GM23338 (cell line): Measurements from ENCODE around the gene ENC1. TPM values are rescaled to one million over a fixed set of nuclear protein-coding genes. Genes with fewer than 3 reads are reported as not detected.
A peak's percentile ranks its signal among the peaks of the same experiment; 100 is the strongest.

Source experiments
- ATAC-seq: fragments of 200-7000 bp; cut with Tn5 transposase; 3 replicates; pipeline ENCODE4 v1.9.1; 2020
- DNase-seq: peaks from one replicate; pipeline ENCODE4 v3.0.0-alpha.2; 2015; ENCODE audit warnings: low spot score
- H2AFZ ChIP-seq: fragments of 200-600 bp; sonication (generic); 2 replicates; pipeline ENCODE4 v1.8.0; 2016; ENCODE audit warnings: antibody characterized with exemption, mild to moderate bottlenecking, moderate library complexity
- H3F3A ChIP-seq: fragments of 200-600 bp; sonication (generic); replicated peaks from 2 replicates; pipeline ENCODE4 v1.8.0; 2017; ENCODE audit warnings: antibody characterized with exemption, mixed run types, low read depth
- H3K27ac ChIP-seq: fragments of 200-600 bp; sonication (generic); 2 replicates; pipeline ENCODE4 v1.6.1; 2016; ENCODE audit warnings: low read depth
- H3K27me3 ChIP-seq: fragments of 200-600 bp; sonication (generic); 2 replicates; pipeline ENCODE4 v1.8.0; 2016; ENCODE audit warnings: mild to moderate bottlenecking, mixed run types, moderate library complexity; ENCODE audit not compliant: insufficient read depth
- H3K36me3 ChIP-seq: fragments of 200-600 bp; sonication (generic); 2 replicates; pipeline ENCODE4 v1.8.0; 2016; ENCODE audit warnings: mild to moderate bottlenecking; ENCODE audit not compliant: insufficient read depth
- H3K4me1 ChIP-seq: fragments of 200-600 bp; sonication (generic); 2 replicates; pipeline ENCODE4 v1.8.0; 2016; ENCODE audit warnings: mild to moderate bottlenecking, moderate library complexity; ENCODE audit not compliant: insufficient read depth
- H3K4me2 ChIP-seq: fragments of 200-600 bp; sonication (generic); 2 replicates; pipeline ENCODE4 v1.7.1; 2017; ENCODE audit warnings: mixed run types
- H3K4me3 ChIP-seq: fragments of 200-600 bp; sonication (generic); 2 replicates; pipeline ENCODE4 v1.6.1; 2016; ENCODE audit warnings: mixed run types
- H3K79me2 ChIP-seq: fragments of 200-600 bp; sonication (generic); replicated peaks from 2 replicates; pipeline ENCODE4 v1.8.0; 2017; ENCODE audit warnings: mild to moderate bottlenecking; ENCODE audit not compliant: insufficient read depth
- H3K9me2 ChIP-seq: fragments of 200-600 bp; sonication (generic); 2 replicates; pipeline ENCODE4 v1.8.0; 2017; ENCODE audit not compliant: insufficient read depth
- H4K20me1 ChIP-seq: fragments of 200-600 bp; sonication (generic); replicated peaks from 2 replicates; pipeline ENCODE4 v1.8.0; 2017; ENCODE audit warnings: mild to moderate bottlenecking; ENCODE audit not compliant: insufficient read depth
- H3K27ac Mint-ChIP-seq: 2 replicates; pipeline ENCODE4 v1.8.0; 2020; ENCODE audit warnings: inconsistent platforms, mild to moderate bottlenecking, moderate library complexity, mixed read lengths
- H3K27me3 Mint-ChIP-seq: 3 replicates; pipeline ENCODE4 v1.8.0; 2022; ENCODE audit warnings: low read depth, mild to moderate bottlenecking, moderate library complexity, mixed read lengths, inconsistent platforms; ENCODE audit not compliant: insufficient read depth, poor library complexity
- H3K36me3 Mint-ChIP-seq: 3 replicates; pipeline ENCODE4 v1.8.0; 2021; ENCODE audit warnings: low read depth, mild to moderate bottlenecking, inconsistent platforms, moderate library complexity, mixed read lengths
- H3K4me1 Mint-ChIP-seq: 3 replicates; pipeline ENCODE4 v1.8.0; 2020; ENCODE audit warnings: mild to moderate bottlenecking, inconsistent platforms, mixed read lengths
- H3K4me3 Mint-ChIP-seq: 3 replicates; pipeline ENCODE4 v1.8.0; 2021; ENCODE audit warnings: moderate library complexity, mild to moderate bottlenecking, inconsistent platforms, mixed read lengths
- H3K9me3 Mint-ChIP-seq: 3 replicates; pipeline ENCODE4 v1.8.0; 2020; ENCODE audit warnings: moderate library complexity, mild to moderate bottlenecking, inconsistent platforms, mixed read lengths
- CTCF ChIP-seq, 2 experiments: fragments of 200-600 bp in 1 of 2; sonication (generic) in 1 of 2; conservative IDR thresholded peaks; 2 replicates each; pipeline versions ENCODE4 v1.5.1 to v1.6.1; 2016 to 2017; ENCODE audit warnings: antibody characterized with exemption in 2 of 2, low read depth in 2 of 2, mild to moderate bottlenecking in 2 of 2, moderate library complexity in 1 of 2
- EZH2 ChIP-seq: fragments of 200-600 bp; sonication (generic); IDR thresholded peaks from one replicate; pipeline ENCODE4 v1.8.0; 2017; ENCODE audit warnings: antibody characterized with exemption, mild to moderate bottlenecking, low read depth; ENCODE audit not compliant: unreplicated experiment
- POLR2AphosphoS5 ChIP-seq: IDR thresholded peaks from 2 replicates; pipeline ENCODE4 v1.6.1; 2016; ENCODE audit warnings: antibody characterized with exemption, low read depth
- REST ChIP-seq: IDR thresholded peaks from one replicate; pipeline ENCODE4 v1.6.1; 2018; ENCODE audit warnings: antibody characterized with exemption; ENCODE audit not compliant: unreplicated experiment
- ZNF462 ChIP-seq: fragments of 250-450 bp; sonication (Bioruptor Pico); IDR thresholded peaks from 2 replicates; pipeline ENCODE4 v1.5.0; 2020; ENCODE audit warnings: mild to moderate bottlenecking, moderate library complexity
- polyA plus RNA-seq: library from polyadenylated mRNA; unstranded; fragments of >200 nt; fragmentation: Nextera tagmentation; extraction: Ambion mirVana; gene quantifications from 2 replicates; pipeline ENCODE4 v1.2.1, GENCODE V29; 2016
- total RNA-seq: library from RNA; depleted of rRNA; stranded (reverse); fragments of >200 nt; shearing (Covaris generic); gene quantifications from 2 replicates; pipeline ENCODE4 v1.2.3, GENCODE V29; 2014

The ENC1 gene
- total and polyA plus RNA-seq, 2 experiments from 2014 or later, result 8.2 to 27.9 TPM

GRCh38 chr5:74648835-74649293 is 8.3 kb upstream of the ENC1 start:
- Mint-ChIP-seq H3K27me3 (peaks cover 5% of the 10 kb centered on the region), H3K36me3 (no peaks in the 10 kb centered on the region), H3K4me3 (no peak overlapping the region; the same call in 2 of the 3 replicates), H3K27ac (no peak overlapping the region), H3K4me1 (peaks cover 4% of the 10 kb centered on the region; the same call in 2 of the 3 replicates), H3K9me3 (no peaks in the 10 kb centered on the region)
- Histone ChIP-seq H3K9me2 (0 out of 2 replicates have a peak, but pooled peaks cover 2% of the 10 kb centered on the region), H2AFZ (no peak overlapping the region), H3F3A (no peaks in the 10 kb centered on the region), H3K27ac (no peak overlapping the region), H3K4me1 (no peaks in the 10 kb centered on the region), H3K27me3 (0 out of 2 replicates have a peak, but pooled peaks cover under 1% of the 10 kb centered on the region), H3K4me2 (no peak overlapping the region), H3K79me2 (no peaks in the 10 kb centered on the region), H3K36me3 (no peaks in the 10 kb centered on the region), H3K4me3 (no peak overlapping the region), H4K20me1 (no peaks in the 10 kb centered on the region)
- DNase-seq, result peak; percentile 72
- ATAC-seq, result peak; percentile 95
- no peak for TF ChIP-seq REST
- no peak for TF ChIP-seq POLR2AphosphoS5
- TF ChIP-seq ZNF462 (CRISPR knock-in tag), result no peak
- no peak for TF ChIP-seq EZH2
- TF ChIP-seq CTCF (conservative IDR thresholded peaks at IDR 0.05; ENCODE audit: low read depth in 2 of 2), result peak; percentile 80 to 91
